ENCODE data around the gene PDGFRB. TPM values are rescaled to one million over a fixed set of nuclear protein-coding genes. Genes with fewer than 3 reads are reported as not detected.

Gene PDGFRB
- total and polyA plus RNA-seq, 2 of the 8 experiments (the other 6 are each of a cell fraction or from before 2014, with no cell fraction given): 4.2 to 13.7 TPM

DNA sequence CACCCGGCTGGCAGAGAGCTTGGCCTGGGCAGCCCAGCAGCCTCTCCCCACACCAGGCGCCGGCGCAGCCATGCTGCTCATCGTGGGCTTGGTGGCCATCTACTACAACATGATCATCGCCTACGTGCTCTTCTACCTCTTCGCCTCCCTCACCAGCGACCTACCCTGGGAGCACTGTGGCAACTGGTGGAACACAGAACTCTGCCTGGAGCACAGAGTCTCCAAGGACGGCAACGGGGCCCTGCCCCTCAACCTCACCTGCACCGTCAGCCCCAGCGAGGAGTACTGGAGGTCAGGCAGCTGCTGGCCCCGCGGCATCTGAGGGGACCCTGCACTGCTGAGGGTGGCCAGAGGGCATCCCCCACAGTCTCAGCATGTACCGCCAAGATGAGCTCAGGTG lies 41.3 kb upstream of the PDGFRB start:
- Histone ChIP-seq H2BK20ac (ENCODE audit: low read length) (no peak overlapping the region), H3K14ac (ENCODE audit: insufficient read length) (no peak overlapping the region), H3K4me1 (replicated peaks in 1 of 4; ENCODE audit: control insufficient read depth in 3 of 4, insufficient read depth in 4 of 4, low read length in 3 of 4) (no peaks in the 10 kb centered on the region; a peak in 1 of 7 replicates), H3K4ac (replicated peaks; ENCODE audit: insufficient read length, low read depth, low read length) (no peak overlapping the region), H3K79me1 (ENCODE audit: low read depth, low read length) (no peaks in the 10 kb centered on the region), H2BK120ac (replicated peaks; ENCODE audit: low read depth, low read length) (no peak overlapping the region), H3K9ac (replicated peaks in 1 of 4; ENCODE audit: extremely low read depth in 1 of 4, low read depth in 3 of 4, low read length in 3 of 4) (no peak overlapping the region), H3K27ac (ENCODE audit: low read depth, low read length) (no peak overlapping the region), H3K23me2 (ENCODE audit: low read depth, low read length) (no peaks in the 10 kb centered on the region; the same call in 1 of the 2 replicates), H4K91ac (replicated peaks; ENCODE audit: insufficient read length, low read length) (no peak overlapping the region), H3K18ac (ENCODE audit: extremely low read depth, low read length) (no peak overlapping the region), H4K8ac (ENCODE audit: extremely low read depth, insufficient read depth, low read length) (no peak overlapping the region), H3K23ac (ENCODE audit: insufficient read length) (no peak overlapping the region), H4K5ac (ENCODE audit: insufficient read length, low read depth, low read length) (no peak overlapping the region), H3K4me2 (ENCODE audit: insufficient read depth in 1 of 2, low read depth in 2 of 2, low read length in 2 of 2) (no peak overlapping the region), H3K36me3 (ENCODE audit: control insufficient read depth in 2 of 4, insufficient read depth in 4 of 4, low read length in 3 of 4) (no peaks in the 10 kb centered on the region), H2BK15ac (ENCODE audit: low read length) (no peak overlapping the region), H2BK5ac (ENCODE audit: low read depth, low read length) (no peak overlapping the region), H3K9me3 (ENCODE audit: insufficient read depth in 2 of 2, low read depth in 1 of 2, low read length in 1 of 2) (no peaks in the 10 kb centered on the region), H2AK5ac (ENCODE audit: low read depth, low read length) (no peak overlapping the region), H3K79me2 (ENCODE audit: control insufficient read depth in 1 of 2, insufficient read depth in 2 of 2, low read length in 2 of 2) (no peaks in the 10 kb centered on the region), H3K4me3 (ENCODE audit: extremely low read depth in 1 of 4, insufficient read depth in 2 of 4, low read depth in 3 of 4, low read length in 4 of 4) (no peak overlapping the region), H4K20me1 (replicated peaks in 1 of 2; ENCODE audit: control insufficient read depth in 1 of 2, insufficient read depth in 2 of 2, low read length in 2 of 2) (no peaks in the 10 kb centered on the region), H3K56ac (replicated peaks; ENCODE audit: insufficient read length, low read depth, low read length) (no peak overlapping the region), H2AFZ (ENCODE audit: low read length) (no peak overlapping the region), H3K27me3 (replicated peaks in 1 of 4; ENCODE audit: control insufficient read depth in 3 of 4, extremely low read depth in 1 of 4, insufficient read depth in 3 of 4, low read length in 3 of 4) (peaks cover 0 to 11% (median 7%) of the 10 kb centered on the region in 4 experiments; a peak in 3 of 7 replicates), H2BK12ac (ENCODE audit: low read depth, low read length) (no peak overlapping the region)
- FAIRE-seq (no peak), DNase-seq (ENCODE audit: low read depth in 1 of 2, low spot score in 2 of 2) (no peak)
- no peak for TF ChIP-seq TAF7 (optimal IDR thresholded peaks at IDR 0.05; ENCODE audit: borderline replicate concordance, low read depth, low read length)
- no peak for TF ChIP-seq BACH1 (IDR thresholded peaks at IDR 0.05; ENCODE audit: low read length)
- no peak for TF ChIP-seq GTF2F1 (IDR thresholded peaks at IDR 0.05; ENCODE audit: borderline replicate concordance, low read depth, low read length)
- TF ChIP-seq, protein P1, sequence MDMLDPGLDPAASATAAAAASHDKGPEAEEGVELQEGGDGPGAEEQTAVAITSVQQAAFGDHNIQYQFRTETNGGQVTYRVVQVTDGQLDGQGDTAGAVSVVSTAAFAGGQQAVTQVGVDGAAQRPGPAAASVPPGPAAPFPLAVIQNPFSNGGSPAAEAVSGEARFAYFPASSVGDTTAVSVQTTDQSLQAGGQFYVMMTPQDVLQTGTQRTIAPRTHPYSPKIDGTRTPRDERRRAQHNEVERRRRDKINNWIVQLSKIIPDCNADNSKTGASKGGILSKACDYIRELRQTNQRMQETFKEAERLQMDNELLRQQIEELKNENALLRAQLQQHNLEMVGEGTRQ (IDR thresholded peaks at IDR 0.05; ENCODE audit: low read length): no peak
- TF ChIP-seq SRF (IDR thresholded peaks at IDR 0.05; ENCODE audit: low read depth, low read length): no peak
- no peak for TF ChIP-seq PHF8 (conservative IDR thresholded peaks at IDR 0.05; ENCODE audit: low read depth, low read length)
- no peak for TF ChIP-seq SUZ12 (IDR thresholded peaks at IDR 0.05; ENCODE audit: low read length)
- no peak for TF ChIP-seq CHD1 (IDR thresholded peaks at IDR 0.05; ENCODE audit: low read depth, low read length)
- WGBS, 2 experiments (ENCODE audit: extremely low coverage in 1 of 2, insufficient coverage in 1 of 2, insufficient read length in 1 of 2, insufficient replicate concordance in 2 of 2, low coverage in 1 of 2, low lambda C conversion rate in 2 of 2, missing lambda C conversion rate in 1 of 2): 84% methylated on average over 16 of the region's 16 CpGs; no CpG with 5 or more reads in 1 of the 2 experiments
- POLR2A ChIA-PET (ENCODE audit: partially characterized antibody): no interaction called here
- CTCF ChIA-PET (ENCODE audit: partially characterized antibody): interaction anchor here (1.2 to 23.7 kb wide), 3 partner anchors 17 to 35 kb away, joined by 3 to 302 read pairs (median 206); no protein-coding TSS in a partner anchor

Measured in H1 (cell line).